ENCODE data around the gene PTPRC.

PTPRC gene

GRCh38 chr1:198708761-198709525, 70.1 kb downstream of the PTPRC start:
- no peak for DNase-seq

DNA sequence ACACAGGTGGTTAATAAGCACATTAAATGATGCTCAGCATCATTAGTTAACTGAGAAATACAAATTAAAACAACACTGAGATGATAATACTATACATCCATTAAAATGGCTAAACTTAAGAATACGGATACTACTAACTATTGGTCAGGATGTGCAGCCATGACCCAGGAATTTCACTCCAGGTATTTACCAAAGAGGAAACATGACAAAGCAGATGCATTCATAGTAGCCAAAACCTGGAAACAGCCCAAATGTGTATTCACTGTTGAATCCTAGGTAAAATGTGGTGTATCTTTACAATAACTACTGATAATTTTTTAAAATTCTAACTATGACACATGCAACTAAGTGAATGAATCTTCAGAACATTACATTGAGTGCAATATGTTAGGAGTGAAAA, 73.0 kb downstream of the PTPRC start:
- no peak for DNase-seq

DNA sequence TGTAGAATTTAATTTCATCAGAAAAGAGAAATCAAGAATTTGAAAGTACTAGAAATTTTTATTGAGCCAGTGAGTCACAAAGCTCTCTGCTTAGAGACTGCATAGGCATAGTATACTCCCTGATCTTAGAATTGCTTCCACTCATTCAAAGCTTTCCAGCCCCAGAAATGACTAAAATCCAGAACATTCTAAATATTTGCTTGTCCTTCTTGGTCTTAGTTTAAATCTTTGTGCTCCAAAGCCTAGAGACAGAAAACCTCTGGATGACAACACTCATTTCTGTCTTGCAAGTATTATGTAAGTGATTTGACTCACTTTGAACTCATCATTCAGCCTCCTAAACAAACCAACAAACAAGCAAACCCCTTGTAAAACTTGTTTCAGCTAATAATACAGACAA, 74.2 kb downstream of the PTPRC start:
- no peak for DNase-seq

DNA sequence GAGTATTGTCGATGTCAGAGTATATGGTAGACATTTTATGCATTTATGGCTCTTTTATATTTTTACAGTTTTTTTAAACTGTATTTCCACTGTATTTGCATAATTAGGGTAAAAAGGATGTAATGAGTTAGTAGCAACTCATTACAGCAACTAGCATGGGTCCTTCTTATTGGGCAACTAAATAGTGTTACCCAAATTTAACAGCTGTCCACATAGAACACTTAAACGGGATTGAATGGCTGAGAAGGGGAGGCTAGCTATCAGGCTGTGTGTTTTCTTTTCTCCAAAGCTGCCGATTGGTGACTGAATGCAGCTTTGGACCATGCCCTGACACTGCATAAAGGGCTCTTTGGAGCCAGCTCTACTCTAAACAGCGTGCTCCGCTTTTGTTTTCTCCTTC, 75.4 kb downstream of the PTPRC start:
- DNase-seq: no peak

DNA sequence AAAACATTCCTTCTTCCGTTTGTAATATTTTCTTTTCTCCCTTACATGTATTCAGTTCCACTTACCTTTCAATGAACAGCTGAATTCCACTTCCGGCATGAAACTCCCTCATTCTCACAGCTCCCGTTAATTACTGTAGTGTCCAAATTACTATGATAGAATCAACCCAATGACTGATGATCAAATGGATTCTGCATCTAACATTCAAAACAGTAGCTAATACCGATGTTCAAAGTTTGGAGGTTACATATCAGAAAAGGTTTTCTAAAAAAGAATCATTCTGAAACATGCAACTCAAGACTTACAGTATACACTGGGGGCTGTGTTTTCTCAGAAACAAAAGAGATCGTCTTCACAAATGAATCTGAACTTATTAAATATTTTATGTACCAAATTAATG, 77.2 kb downstream of the PTPRC start:
- no peak for DNase-seq

DNA sequence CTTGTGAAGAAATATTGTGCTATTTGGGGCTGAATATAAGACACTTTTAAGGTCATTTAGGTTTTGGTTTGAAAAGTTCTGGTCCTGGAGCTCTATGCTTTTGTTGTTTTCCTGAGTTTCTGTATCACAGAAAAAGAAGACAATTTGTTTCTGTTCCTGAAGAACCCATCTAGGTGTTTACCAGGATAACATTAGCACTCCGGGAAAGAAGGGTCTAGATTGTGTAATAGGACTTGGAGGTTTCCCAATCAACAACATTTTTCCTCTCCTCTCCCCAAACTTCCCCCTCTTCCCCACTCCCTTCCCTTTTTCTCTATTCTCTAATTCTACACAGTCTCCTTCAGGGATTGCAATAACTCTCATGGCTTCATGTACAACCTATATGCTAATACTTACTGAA, 78.7 kb downstream of the PTPRC start:
- DNase-seq: no peak

DNA sequence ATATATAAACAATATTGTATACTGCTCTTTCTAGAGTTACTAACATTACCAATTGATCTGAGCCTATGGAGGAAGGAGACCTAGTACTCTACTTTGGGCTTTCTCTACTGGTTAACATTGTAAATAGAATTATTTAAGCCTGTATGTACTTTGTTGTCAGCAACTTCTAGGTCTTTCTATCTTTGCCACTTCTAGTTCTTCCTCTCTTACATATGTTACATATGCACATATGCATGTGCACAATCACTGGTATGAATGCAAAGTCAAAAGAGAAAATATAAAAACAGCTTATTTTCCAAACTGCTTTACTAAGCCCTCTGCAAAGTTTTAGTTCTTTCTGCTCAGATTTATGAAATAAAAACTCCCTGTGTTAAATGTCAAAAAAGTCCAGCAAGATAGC, 84.3 kb downstream of the PTPRC start:
- no peak for DNase-seq

GRCh38 chr1:198725090-198725489, 86.2 kb downstream of the PTPRC start:
- DNase-seq: no peak

DNA sequence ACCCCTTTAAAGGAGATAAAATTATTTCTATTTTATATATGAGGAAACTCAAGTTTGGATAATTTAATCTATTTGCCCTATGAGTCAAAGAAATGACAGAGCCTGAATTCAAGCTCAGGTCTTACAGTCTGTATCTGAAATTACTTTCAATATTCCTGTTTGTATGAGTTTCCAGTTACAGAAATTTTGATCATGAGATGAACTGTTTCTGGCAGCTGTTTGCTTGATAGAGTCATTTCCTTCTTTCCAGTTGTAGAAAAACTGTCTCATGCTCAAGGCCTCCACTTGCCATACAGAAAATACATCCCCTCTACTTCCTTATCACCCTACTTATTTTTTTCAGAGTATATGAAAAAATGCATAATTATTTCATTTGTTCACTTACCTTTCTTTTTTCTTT, 87.6 kb downstream of the PTPRC start:
- DNase-seq: no peak

- DNase-seq: no peak
These were observed 90.5 kb downstream of the PTPRC start for GRCh38 chr1:198729195-198729863.

DNA sequence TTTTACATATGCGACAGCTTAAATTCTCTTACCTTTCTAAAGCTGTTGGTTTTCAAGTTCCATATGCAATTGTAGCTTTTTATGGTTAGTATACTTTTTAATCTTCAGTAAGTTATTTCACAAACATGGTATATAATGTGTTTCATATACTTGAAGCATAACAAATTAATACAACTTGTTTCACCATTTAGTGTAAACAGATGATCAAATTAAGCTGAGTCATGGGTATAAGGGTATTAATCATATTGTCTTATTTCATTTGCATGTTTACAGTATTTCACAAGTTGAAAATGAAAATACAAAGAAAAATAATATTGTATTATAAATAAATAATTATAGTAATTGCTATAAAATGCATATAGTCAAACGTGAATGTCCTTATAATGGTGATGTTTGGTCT, 92.1 kb downstream of the PTPRC start:
- no peak for DNase-seq

GRCh38 chr1:198734323-198735008, 95.6 kb downstream of the PTPRC start:
- DNase-seq: no peak

GRCh38 chr1:198741744-198742143, 102.9 kb downstream of the PTPRC start:
- no peak for DNase-seq

DNA sequence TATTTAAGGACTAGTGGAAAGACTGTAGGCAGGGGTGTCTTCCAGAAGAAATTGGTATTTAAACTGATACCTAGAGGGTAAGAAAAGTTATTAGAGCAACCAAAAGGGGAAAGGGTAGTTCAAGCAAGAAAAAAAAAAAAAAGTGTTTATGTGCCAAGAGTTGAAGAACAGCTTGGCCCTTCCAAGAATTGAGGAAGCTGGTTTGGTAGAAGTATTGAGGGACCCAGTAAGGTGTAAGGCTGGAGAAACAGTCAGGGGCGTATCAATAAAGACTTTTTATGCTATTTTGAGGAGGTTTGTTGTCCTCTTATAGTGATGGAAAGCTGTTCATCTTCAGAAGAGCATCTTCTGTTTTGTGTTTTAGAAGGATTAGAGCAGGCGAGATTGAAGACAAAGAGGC, 108.3 kb downstream of the PTPRC start:
- DNase-seq: no peak

- no peak for DNase-seq
These were observed 110.4 kb downstream of the PTPRC start for GRCh38 chr1:198749279-198749678.

GRCh38 chr1:198750081-198750480, 111.2 kb downstream of the PTPRC start:
- DNase-seq: no peak

- DNase-seq: no peak
These were observed 112.9 kb downstream of the PTPRC start for GRCh38 chr1:198751741-198752140.

DNA sequence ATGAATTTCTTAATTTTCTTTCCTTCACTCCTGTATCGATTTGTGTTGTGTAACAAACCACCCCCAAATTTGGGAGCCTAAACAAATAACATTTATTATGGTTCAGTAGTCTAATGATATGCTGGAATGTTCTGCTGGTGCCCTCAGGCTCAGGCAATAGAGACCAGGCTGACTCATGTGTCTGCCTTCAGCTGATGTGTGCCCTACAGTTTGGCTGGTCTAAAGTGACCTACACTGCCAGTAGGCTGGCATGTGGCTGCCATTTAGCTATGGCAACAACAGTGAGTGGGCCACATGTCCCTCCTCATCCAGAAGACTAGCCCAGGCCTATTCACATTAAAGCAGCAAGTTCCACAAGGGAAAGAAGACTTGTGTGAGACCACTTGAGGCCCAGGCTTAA, 115.8 kb downstream of the PTPRC start:
- DNase-seq: no peak

GRCh38 chr1:198755715-198756114, 116.9 kb downstream of the PTPRC start:
- DNase-seq: no peak

DNA sequence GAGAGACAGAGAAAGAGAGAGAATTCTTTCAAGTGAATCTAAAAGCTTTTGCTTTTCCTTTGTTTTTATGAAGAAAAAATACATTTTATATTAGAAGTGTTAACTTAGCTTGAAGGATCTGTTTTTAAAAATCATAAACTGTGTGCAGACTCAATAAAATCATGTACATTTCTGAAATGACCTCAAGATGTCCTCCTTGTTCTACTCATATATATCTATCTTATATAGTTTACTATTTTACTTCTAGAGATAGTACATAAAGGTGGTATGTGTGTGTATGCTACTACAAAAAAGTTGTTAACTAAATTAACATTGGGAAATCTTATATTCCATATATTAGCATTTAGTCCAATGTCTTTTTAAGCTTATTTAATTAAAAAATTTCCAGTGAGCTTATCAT, 117.6 kb downstream of the PTPRC start:
- no peak for DNase-seq

DNA sequence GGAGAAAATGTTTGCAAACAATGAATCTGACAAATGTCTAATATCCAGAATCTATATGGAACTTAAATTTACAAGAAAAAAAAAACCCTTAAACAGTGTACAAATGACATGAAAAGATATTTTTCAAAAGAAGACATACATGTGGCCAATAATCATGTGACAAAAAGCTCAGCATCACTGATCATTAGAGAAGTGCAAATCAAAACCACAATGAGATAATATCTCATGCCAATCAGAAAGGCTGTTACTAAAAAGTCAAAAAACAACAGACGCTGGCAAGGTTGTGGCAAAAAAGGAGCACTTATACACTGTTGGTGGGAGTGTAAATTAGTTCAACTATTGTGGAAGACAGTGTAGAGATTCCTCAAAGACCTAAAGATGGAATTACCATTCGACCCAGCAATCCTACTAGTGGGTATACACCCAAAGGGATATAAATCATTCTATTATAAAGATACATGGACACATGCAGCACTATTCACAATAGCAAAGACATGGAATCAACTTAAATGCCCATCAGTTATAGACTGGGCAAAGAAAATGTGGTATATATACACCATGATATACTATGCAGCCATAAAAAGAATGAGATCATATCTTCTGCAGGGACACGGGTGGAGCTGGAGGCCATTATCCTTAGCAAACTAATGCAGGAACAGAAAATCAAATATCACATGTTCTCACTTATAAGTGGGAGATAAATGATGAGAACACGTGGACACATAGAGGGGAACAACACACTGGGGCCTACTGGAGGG, 123.2 kb downstream of the PTPRC start:
- DNase-seq: no peak

GRCh38 chr1:198763298-198763714, 124.5 kb downstream of the PTPRC start:
- no peak for DNase-seq

DNA sequence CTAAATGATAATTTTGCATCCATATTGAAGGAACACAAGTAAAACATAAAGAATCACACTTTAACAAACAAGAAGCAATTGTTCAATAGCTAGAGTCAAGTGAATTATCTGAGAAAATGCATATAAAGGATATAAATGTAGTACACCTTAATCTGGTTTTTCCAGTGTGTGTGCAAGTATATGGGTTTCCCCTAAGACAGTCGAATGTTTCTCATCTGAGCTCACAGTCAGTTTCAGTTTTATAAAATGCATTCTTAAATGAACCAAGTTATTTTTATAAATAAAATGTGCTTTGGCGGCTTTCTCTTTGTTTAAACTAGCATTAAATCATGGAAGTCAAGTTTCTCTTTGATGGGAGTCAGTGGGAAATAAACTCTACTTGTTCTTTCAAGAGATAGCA, 125.9 kb downstream of the PTPRC start:
- DNase-seq: no peak

All from stimulated activated CD4-positive, alpha-beta T cell treated with anti-CD3 and anti-CD28 coated beads, Interleukin-4, amount 100 ng/mL, for 4 hours (primary cell).